ENCODE data around the gene NPTXR. TPM values are rescaled to one million over a fixed set of nuclear protein-coding genes. Genes with fewer than 3 reads are reported as not detected.

Gene NPTXR
- total and polyA plus RNA-seq, 4 donors, result 0.05 to 0.45 (median 0.16) TPM

DNA sequence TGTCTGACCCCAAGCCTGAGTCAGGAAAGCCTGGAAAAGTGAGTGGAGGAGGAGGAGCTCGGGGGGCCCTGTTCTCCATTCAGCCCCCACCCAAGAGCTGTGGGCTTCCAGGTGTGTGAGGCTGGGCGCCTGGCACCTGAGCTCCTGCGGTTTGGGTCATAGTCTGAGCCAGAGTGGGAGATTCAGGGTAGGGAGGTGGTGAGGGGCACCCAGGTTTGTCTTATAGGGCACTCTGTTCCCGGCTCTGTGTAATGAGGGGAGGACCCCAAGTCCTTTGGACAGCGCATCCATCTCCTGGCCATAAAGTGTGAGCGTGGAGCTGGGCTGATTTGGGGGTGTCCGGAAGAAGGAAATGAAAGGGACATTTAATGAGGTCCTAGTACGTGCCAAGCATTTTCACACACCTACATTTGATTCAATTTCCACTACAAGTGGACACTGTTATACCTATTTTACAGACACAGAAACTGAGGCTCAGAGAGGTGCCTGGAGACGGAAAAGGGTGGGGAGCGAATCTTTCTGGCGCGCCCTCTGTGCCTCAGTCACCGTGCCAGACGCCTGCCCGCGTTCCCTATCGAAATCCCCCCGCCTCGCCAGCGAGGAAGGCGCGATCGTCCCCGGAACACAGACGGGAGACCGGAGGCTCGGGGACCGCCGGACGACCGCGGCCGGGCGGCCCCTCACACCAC, 1.2 kb downstream of the NPTXR start:
- peak overlapping the region in 1 of 3 donors; percentile 57 for H3K4me3 ChIP-seq (ENCODE audit: low read depth in 1 of 3, low read length in 3 of 3)
- H3K9me3 ChIP-seq (ENCODE audit: control insufficient read depth in 4 of 4, low read length in 3 of 4), result no peaks in the 10 kb centered on the region
- no peak for TF ChIP-seq RAD21 (IDR thresholded peaks at IDR 0.05)
- TF ChIP-seq JUND (IDR thresholded peaks at IDR 0.05), result no peak
- TF ChIP-seq YY1 (IDR thresholded peaks at IDR 0.05), result no peak
- TF ChIP-seq, protein P1, sequence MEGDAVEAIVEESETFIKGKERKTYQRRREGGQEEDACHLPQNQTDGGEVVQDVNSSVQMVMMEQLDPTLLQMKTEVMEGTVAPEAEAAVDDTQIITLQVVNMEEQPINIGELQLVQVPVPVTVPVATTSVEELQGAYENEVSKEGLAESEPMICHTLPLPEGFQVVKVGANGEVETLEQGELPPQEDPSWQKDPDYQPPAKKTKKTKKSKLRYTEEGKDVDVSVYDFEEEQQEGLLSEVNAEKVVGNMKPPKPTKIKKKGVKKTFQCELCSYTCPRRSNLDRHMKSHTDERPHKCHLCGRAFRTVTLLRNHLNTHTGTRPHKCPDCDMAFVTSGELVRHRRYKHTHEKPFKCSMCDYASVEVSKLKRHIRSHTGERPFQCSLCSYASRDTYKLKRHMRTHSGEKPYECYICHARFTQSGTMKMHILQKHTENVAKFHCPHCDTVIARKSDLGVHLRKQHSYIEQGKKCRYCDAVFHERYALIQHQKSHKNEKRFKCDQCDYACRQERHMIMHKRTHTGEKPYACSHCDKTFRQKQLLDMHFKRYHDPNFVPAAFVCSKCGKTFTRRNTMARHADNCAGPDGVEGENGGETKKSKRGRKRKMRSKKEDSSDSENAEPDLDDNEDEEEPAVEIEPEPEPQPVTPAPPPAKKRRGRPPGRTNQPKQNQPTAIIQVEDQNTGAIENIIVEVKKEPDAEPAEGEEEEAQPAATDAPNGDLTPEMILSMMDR (IDR thresholded peaks at IDR 0.05; ENCODE audit: low read depth, low read length, missing input control), result no peak
- TF ChIP-seq, protein P2, sequence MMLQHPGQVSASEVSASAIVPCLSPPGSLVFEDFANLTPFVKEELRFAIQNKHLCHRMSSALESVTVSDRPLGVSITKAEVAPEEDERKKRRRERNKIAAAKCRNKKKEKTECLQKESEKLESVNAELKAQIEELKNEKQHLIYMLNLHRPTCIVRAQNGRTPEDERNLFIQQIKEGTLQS (IDR thresholded peaks at IDR 0.05), result no peak
- TF ChIP-seq SP1 (IDR thresholded peaks at IDR 0.05), result no peak
- TF ChIP-seq, protein P3, sequence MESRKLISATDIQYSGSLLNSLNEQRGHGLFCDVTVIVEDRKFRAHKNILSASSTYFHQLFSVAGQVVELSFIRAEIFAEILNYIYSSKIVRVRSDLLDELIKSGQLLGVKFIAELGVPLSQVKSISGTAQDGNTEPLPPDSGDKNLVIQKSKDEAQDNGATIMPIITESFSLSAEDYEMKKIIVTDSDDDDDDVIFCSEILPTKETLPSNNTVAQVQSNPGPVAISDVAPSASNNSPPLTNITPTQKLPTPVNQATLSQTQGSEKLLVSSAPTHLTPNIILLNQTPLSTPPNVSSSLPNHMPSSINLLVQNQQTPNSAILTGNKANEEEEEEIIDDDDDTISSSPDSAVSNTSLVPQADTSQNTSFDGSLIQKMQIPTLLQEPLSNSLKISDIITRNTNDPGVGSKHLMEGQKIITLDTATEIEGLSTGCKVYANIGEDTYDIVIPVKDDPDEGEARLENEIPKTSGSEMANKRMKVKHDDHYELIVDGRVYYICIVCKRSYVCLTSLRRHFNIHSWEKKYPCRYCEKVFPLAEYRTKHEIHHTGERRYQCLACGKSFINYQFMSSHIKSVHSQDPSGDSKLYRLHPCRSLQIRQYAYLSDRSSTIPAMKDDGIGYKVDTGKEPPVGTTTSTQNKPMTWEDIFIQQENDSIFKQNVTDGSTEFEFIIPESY (IDR thresholded peaks at IDR 0.05), result no peak
- TF ChIP-seq NR2F2 (IDR thresholded peaks at IDR 0.05), result no peak
- TF ChIP-seq FOXA1 (IDR thresholded peaks at IDR 0.05), result no peak
- TF ChIP-seq, protein P4, sequence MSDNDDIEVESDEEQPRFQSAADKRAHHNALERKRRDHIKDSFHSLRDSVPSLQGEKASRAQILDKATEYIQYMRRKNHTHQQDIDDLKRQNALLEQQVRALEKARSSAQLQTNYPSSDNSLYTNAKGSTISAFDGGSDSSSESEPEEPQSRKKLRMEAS (IDR thresholded peaks at IDR 0.05), result no peak
- TF ChIP-seq TAF1 (conservative IDR thresholded peaks at IDR 0.05), result no peak
- no peak for TF ChIP-seq EGR1 (IDR thresholded peaks at IDR 0.05; ENCODE audit: low read depth in 2 of 2)
- TF ChIP-seq HNF4G (IDR thresholded peaks at IDR 0.05), result no peak
- TF ChIP-seq HNF4A (conservative IDR thresholded peaks at IDR 0.05), result no peak
- TF ChIP-seq, protein P5, sequence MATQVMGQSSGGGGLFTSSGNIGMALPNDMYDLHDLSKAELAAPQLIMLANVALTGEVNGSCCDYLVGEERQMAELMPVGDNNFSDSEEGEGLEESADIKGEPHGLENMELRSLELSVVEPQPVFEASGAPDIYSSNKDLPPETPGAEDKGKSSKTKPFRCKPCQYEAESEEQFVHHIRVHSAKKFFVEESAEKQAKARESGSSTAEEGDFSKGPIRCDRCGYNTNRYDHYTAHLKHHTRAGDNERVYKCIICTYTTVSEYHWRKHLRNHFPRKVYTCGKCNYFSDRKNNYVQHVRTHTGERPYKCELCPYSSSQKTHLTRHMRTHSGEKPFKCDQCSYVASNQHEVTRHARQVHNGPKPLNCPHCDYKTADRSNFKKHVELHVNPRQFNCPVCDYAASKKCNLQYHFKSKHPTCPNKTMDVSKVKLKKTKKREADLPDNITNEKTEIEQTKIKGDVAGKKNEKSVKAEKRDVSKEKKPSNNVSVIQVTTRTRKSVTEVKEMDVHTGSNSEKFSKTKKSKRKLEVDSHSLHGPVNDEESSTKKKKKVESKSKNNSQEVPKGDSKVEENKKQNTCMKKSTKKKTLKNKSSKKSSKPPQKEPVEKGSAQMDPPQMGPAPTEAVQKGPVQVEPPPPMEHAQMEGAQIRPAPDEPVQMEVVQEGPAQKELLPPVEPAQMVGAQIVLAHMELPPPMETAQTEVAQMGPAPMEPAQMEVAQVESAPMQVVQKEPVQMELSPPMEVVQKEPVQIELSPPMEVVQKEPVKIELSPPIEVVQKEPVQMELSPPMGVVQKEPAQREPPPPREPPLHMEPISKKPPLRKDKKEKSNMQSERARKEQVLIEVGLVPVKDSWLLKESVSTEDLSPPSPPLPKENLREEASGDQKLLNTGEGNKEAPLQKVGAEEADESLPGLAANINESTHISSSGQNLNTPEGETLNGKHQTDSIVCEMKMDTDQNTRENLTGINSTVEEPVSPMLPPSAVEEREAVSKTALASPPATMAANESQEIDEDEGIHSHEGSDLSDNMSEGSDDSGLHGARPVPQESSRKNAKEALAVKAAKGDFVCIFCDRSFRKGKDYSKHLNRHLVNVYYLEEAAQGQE (IDR thresholded peaks at IDR 0.05), result no peak
- TF ChIP-seq RXRA (IDR thresholded peaks at IDR 0.05), result no peak
- no peak for TF ChIP-seq FOXA2 (IDR thresholded peaks at IDR 0.05)
- no peak for TF ChIP-seq GABPA (IDR thresholded peaks at IDR 0.05 in 1 of 2, conservative IDR thresholded peaks at IDR 0.05 in 1 of 2)
- H3K9ac ChIP-seq (ENCODE audit: low read depth in 1 of 2, low read length in 2 of 2), result no peak overlapping the region
- DNase-seq (ENCODE audit: low spot score), result no peak
- H3K4me1 ChIP-seq (ENCODE audit: control insufficient read depth in 4 of 4, insufficient read depth in 4 of 4, low read length in 3 of 4), result peaks cover 0 to 12% (median 7%) of the 10 kb centered on the region in 4 donors
- H3K36me3 ChIP-seq (ENCODE audit: control insufficient read depth in 4 of 4, insufficient read depth in 3 of 4, low read depth in 1 of 4, low read length in 3 of 4), result no peaks in the 10 kb centered on the region
- peaks cover 0 to 8% (median 1%) of the 10 kb centered on the region in 4 donors for H3K27me3 ChIP-seq (ENCODE audit: control insufficient read depth in 4 of 4, insufficient read depth in 4 of 4, low read length in 3 of 4)
- no peak overlapping the region for H3K27ac ChIP-seq (ENCODE audit: low read depth in 1 of 2, low read length in 2 of 2)
- 25% methylated on average over 34 of the region's 34 CpGs for WGBS

Data from liver (tissue), 9 donors.